Erythroblast (primary cell): ENCODE results near the gene ACADL.
A peak's percentile ranks its signal among the peaks of the same experiment; 100 is the strongest.

Experiments
- DNase-seq, 2 experiments: peaks; one replicate each; lab custom pipeline; 2025; lab: John Stamatoyannopoulos, UW
- GATA1 ChIP-seq: IDR thresholded peaks from 2 replicates; pipeline ENCODE4 v1.6.1; 2011; ENCODE audit warnings: low read depth, mild to moderate bottlenecking, control low read depth, low read length, moderate library complexity
- POLR2A ChIP-seq: IDR thresholded peaks from 2 replicates; pipeline ENCODE4 v1.6.1; 2011; ENCODE audit warnings: mild to moderate bottlenecking, low read length

Gene ACADL

DNA sequence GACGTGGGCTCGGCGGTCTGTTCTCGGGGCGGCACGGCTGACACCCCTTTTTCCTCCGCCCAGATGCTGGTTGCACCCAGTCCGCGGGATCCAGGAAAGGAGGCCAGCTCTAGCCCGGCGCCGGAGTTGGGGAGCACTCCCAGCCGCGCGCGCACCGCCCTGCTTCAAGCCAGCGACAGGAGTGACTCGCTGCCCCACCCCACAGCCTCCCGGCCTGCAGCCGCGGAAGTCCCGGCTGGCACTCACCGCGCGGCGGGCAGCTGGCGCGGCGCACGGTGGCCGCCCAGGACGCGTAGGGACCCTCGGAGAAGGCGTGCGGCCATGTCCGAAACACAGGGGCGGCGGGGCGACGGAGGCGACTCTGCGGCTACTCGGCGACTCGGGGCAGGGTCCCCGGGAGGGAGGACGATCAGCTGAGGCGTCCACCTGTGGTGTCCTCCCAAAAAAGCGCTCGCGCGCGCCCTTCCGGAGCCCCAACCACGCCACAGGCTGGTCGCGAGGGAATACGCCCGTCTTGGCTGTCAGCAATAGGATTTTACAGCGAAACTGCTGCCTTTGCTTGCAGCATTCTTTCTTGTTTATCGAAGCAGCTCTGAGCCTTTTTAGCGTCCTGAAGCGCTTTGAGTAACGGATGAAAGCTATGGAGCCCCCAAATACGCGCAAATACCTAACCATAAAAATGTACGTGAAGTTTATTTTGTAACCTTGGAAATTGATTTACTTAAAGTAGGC, at the start of gene ACADL:
ACADL (minus strand) TSS at position 507 of the 732 bp plus-strand sequence; CDS start at position 323, 184 bp downstream.
- no peak for TF ChIP-seq POLR2A
- TF ChIP-seq GATA1, result no peak
- peak; percentile 33 to 42 for DNase-seq

- DNase-seq, result no peak
- TF ChIP-seq GATA1 (no peak), POLR2A (no peak)
Measured at GRCh38 chr2:210271300-210271699, 46.1 kb upstream of the ACADL start.

DNA sequence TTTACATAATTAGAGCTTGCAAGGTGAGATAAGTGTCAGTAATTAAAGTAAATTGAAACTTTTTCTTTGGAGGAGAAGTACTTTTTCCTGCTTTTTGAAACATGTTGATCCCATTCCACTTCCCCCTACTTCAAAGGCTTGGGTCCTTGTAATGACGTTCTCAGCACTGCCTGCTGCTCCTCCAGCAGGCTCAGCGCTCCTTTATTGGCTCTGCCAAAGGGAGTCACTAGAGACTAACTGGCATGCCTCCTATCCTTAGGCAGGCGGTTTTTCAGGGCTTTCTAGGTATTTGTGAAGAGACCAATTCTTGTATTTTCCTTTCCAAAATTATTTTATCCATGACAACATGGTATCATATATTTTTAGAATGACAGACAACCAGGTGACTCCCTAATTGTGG, 43.9 kb upstream of the ACADL start:
- DNase-seq, result no peak
- TF ChIP-seq GATA1 (no peak), POLR2A (no peak)

- no peak for DNase-seq
- TF ChIP-seq POLR2A (no peak), GATA1 (no peak)
Measured at GRCh38 chr2:210268281-210268680, 43.0 kb upstream of the ACADL start.

DNA sequence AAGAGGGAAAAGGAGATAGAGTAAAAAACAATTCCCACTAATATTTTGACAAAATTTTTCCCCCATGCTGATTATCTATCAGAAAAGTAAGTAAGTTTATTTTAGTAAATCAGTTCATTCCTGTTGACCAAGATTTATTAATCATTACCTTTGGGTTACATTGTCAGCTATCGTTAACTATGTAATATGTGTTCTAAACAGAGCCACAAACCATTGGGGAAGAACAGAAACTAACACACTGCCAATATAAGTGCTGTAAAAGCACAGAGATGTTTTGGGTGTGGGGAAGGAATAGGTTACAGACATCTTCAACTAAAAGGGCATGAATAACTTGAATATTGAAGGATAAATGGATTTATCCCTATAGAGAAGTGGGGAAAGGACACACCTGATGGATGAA, 42.5 kb upstream of the ACADL start:
- TF ChIP-seq POLR2A, result no peak
- no peak for TF ChIP-seq GATA1
- no peak for DNase-seq

GRCh38 chr2:210264282-210264681, 39.0 kb upstream of the ACADL start:
- TF ChIP-seq POLR2A (no peak), GATA1 (no peak)
- no peak for DNase-seq

GRCh38 chr2:210263841-210264240, 38.6 kb upstream of the ACADL start:
- TF ChIP-seq POLR2A (no peak), GATA1 (no peak)
- DNase-seq, result no peak

DNA sequence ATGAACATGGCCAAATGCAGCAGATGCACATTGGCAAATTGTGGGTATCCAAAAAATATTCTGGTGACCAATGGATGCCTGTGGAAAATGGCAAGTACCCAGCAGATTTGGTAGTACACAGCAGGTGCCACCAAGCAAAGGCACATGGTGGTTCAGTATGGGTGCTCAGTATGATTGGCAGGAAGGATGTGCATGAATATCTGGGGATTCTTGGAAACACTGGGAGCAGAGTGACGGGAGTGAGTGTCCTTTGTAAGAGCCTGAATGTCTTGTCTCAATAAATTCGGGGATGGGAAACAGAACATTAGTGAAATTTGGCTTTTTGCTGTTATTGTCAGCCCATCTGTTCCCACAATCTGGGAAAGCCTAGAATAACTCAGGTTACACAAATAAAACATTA, 36.8 kb upstream of the ACADL start:
- TF ChIP-seq GATA1 (no peak), POLR2A (no peak)
- DNase-seq, result no peak

GRCh38 chr2:210259687-210260086, 34.4 kb upstream of the ACADL start:
- DNase-seq, result no peak
- no peak for TF ChIP-seq GATA1
- TF ChIP-seq POLR2A, result no peak

- DNase-seq, result no peak
- no peak for TF ChIP-seq GATA1
- TF ChIP-seq POLR2A, result no peak
Measured at GRCh38 chr2:210252699-210253606, 27.7 kb upstream of the ACADL start.

DNA sequence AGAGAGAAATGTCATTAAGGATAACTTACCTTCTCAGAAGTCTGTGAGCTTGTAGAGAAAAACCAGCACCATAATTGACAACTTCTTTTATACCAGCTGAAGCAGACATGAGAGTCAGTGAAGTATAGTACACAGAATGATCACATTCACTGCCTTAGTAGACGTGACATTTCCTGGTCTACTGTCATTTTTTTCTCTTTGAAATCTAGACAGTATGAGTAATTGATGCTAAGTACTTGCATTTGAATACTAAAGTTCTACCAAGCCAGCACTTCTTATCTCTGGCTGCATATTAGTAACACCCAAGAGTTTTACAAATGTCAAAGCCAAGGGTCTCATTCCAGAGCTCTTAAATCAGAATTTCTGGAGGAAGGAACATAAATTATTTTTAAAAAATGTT, 25.4 kb upstream of the ACADL start:
- no peak for DNase-seq
- no peak for TF ChIP-seq POLR2A
- TF ChIP-seq GATA1, result no peak

- DNase-seq, result no peak
- TF ChIP-seq POLR2A (no peak), GATA1 (no peak)
Measured at GRCh38 chr2:210233487-210233886, 8.2 kb upstream of the ACADL start.

- TF ChIP-seq GATA1 (no peak), POLR2A (no peak)
- DNase-seq, result no peak
Measured at GRCh38 chr2:210230984-210231383, 5.7 kb upstream of the ACADL start.

- TF ChIP-seq POLR2A (no peak), GATA1 (no peak)
- DNase-seq, result no peak
Measured at GRCh38 chr2:210230518-210230917, 5.3 kb upstream of the ACADL start.

DNA sequence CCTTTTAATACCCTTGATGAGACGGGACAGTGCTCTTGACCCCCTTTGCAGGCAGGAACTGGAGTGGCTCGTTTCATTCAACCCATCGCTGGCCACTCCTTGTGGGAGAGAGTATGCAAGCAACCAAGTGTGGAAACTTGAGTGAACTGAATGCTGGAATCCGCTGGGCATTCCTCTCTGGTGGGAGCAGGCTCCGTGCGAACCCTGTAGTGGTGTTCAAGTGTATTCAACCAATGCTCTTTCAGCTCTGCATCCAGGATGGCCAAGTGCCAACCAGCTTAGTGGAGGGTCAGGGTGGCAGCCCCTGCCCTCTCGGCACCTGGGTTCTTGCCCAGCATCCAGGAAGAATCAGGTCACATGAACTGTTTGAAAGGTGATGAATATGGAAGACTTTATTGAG, 3.3 kb upstream of the ACADL start:
- no peak for TF ChIP-seq GATA1
- TF ChIP-seq POLR2A, result no peak
- DNase-seq, result no peak
